ENCODE data around the gene IGF2R. TPM values are rescaled to one million over a fixed set of nuclear protein-coding genes. Genes with fewer than 3 reads are reported as not detected.
A peak's percentile ranks its signal among the peaks of the same experiment; 100 is the strongest.
"Not testable (repeated sequence)": the region's sequence is repeated elsewhere in the genome, so short reads cannot be mapped to it uniquely, and the experiment has no call there.

Gene IGF2R
- total RNA-seq, 1 donor from 2014 or later, result 35.1 TPM

DNA sequence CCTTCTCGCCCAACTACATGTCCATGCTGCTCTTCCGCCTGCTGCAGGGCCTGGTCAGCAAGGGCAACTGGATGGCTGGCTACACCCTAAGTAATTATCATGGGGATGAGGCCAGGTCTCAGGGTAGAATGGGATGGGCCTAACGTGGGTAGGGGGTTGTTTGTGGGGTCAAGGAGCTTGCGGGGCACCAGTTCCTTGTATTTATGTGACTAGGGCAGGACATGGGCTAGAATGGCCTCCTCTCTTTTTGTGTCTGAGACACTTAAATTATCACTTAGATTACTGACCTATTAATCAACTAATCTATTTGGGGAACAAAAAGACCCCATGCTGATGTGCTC is 163.4 kb downstream of the IGF2R start:
- no peaks in the 10 kb centered on the region for H3K9me3 ChIP-seq (ENCODE audit: low read depth)

GRCh38 chr6:160132776-160133338 is 164.0 kb downstream of the IGF2R start:
- no peak for DNase-seq (ENCODE audit: low spot score)
- Histone ChIP-seq H3F3A (ENCODE audit: low read depth) (no peaks in the 10 kb centered on the region), H3K4me1 (no peaks in the 10 kb centered on the region), H3K27ac (no peak overlapping the region), H3K79me2 (ENCODE audit: low read depth) (no peaks in the 10 kb centered on the region), H2AFZ (replicated peaks) (no peak overlapping the region), H3K9me3 (ENCODE audit: low read depth) (no peaks in the 10 kb centered on the region), H4K20me1 (ENCODE audit: low read depth) (no peaks in the 10 kb centered on the region), H3K4me3 (no peak overlapping the region), H3K36me3 (no peaks in the 10 kb centered on the region), H3K4me2 (no peak overlapping the region), H3K27me3 (no peaks in the 10 kb centered on the region), H3K9ac (no peak overlapping the region)
- Mint-ChIP-seq H3K4me1 (peaks cover 10% of the 10 kb centered on the region), H3K9me3 (no peaks in the 10 kb centered on the region), H3K27ac (no peak overlapping the region), H3K27me3 (ENCODE audit: insufficient read depth, low read depth) (no peaks in the 10 kb centered on the region), H3K36me3 (no peaks in the 10 kb centered on the region), H3K4me3 (no peak overlapping the region)
- TF ChIP-seq, protein P1, sequence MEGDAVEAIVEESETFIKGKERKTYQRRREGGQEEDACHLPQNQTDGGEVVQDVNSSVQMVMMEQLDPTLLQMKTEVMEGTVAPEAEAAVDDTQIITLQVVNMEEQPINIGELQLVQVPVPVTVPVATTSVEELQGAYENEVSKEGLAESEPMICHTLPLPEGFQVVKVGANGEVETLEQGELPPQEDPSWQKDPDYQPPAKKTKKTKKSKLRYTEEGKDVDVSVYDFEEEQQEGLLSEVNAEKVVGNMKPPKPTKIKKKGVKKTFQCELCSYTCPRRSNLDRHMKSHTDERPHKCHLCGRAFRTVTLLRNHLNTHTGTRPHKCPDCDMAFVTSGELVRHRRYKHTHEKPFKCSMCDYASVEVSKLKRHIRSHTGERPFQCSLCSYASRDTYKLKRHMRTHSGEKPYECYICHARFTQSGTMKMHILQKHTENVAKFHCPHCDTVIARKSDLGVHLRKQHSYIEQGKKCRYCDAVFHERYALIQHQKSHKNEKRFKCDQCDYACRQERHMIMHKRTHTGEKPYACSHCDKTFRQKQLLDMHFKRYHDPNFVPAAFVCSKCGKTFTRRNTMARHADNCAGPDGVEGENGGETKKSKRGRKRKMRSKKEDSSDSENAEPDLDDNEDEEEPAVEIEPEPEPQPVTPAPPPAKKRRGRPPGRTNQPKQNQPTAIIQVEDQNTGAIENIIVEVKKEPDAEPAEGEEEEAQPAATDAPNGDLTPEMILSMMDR (IDR thresholded peaks at IDR 0.05), result no peak
- no peak for TF ChIP-seq EZH2phosphoT487 (IDR thresholded peaks at IDR 0.05)

More for the DNA sequence above, 163.4 kb downstream of the IGF2R start:
- H3K4me3 Mint-ChIP-seq, result peak overlapping the region; percentile 27
- no peak for DNase-seq (ENCODE audit: low spot score)
- peak overlapping the region; percentile 36 for H3K27ac Mint-ChIP-seq
- no peak overlapping the region for H3K4me3 ChIP-seq
- H3F3A ChIP-seq (ENCODE audit: low read depth), result no peaks in the 10 kb centered on the region
- H3K4me1 Mint-ChIP-seq, result peaks cover 4% of the 10 kb centered on the region
- no peak overlapping the region for H3K27ac ChIP-seq
- TF ChIP-seq, protein P1 (IDR thresholded peaks at IDR 0.05), result no peak
- TF ChIP-seq EZH2 (IDR thresholded peaks at IDR 0.05) (no peak), EZH2phosphoT487 (IDR thresholded peaks at IDR 0.05) (no peak)
- no peaks in the 10 kb centered on the region for H4K20me1 ChIP-seq (ENCODE audit: low read depth)
- no peaks in the 10 kb centered on the region for H3K36me3 ChIP-seq
- H3K9me3 Mint-ChIP-seq, result no peaks in the 10 kb centered on the region
- H3K27me3 Mint-ChIP-seq (ENCODE audit: insufficient read depth, low read depth), result no peaks in the 10 kb centered on the region
- H3K27me3 ChIP-seq, result no peaks in the 10 kb centered on the region
- H3K79me2 ChIP-seq (ENCODE audit: low read depth), result no peaks in the 10 kb centered on the region
- H2AFZ ChIP-seq (replicated peaks), result no peak overlapping the region
- no peak overlapping the region for H3K4me2 ChIP-seq
- no peaks in the 10 kb centered on the region for H3K36me3 Mint-ChIP-seq
- H3K9ac ChIP-seq, result no peak overlapping the region
- no peaks in the 10 kb centered on the region for H3K4me1 ChIP-seq

DNA sequence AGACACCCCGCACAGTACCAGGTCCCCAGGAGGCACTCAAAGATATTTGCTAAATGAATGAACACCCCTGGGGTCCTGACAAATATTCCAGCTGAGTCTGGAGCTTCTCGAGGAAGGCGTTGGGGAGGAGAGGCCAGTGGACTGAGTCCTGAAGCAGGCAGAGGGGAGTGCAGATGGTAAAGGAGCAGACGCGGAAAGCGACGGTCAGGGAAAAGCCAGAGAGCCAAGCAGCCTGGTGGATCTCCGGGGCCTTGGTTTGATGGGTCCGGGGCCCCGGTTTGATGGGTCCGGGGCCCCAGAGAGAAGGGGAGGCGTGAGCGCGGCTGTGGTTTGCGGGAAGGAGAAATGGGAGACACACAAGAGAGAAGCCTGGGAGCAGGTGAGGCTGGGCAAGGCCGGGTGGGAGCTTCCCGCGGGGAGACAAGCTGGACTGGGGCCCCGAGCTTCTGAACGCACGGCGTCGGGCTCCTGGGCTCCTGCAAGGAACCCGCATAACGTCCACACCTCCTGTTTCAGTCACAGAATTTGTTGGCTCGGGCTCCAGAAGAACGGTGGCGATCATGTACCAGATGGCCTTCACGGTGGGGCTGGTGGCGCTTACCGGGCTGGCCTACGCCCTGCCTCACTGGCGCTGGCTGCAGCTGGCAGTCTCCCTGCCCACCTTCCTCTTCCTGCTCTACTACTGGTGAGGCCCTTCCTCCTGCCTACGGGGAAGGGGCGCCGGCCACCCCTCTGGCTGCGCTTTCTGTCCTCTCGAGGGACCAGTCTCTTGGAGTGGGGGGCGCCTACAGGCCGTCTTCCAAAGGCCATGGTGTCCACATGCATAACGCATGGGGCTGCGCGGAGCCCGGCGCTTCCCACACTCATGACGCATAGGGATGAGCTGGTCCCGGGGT is 164.8 kb downstream of the IGF2R start:
- H3K4me3 ChIP-seq, result no peak overlapping the region
- no peak overlapping the region for H3K4me3 Mint-ChIP-seq
- H3K27me3 ChIP-seq, result no peaks in the 10 kb centered on the region
- peaks cover 16% of the 10 kb centered on the region for H3K4me1 Mint-ChIP-seq
- no peaks in the 10 kb centered on the region for H4K20me1 ChIP-seq (ENCODE audit: low read depth)
- no peak overlapping the region for H3K27ac Mint-ChIP-seq
- no peak overlapping the region for H3K27ac ChIP-seq
- TF ChIP-seq, protein P1 (IDR thresholded peaks at IDR 0.05), result no peak
- TF ChIP-seq EZH2 (IDR thresholded peaks at IDR 0.05) (no peak), EZH2phosphoT487 (IDR thresholded peaks at IDR 0.05) (no peak)
- H3K9ac ChIP-seq, result no peak overlapping the region
- no peak overlapping the region for H3K4me2 ChIP-seq
- no peaks in the 10 kb centered on the region for H3K9me3 Mint-ChIP-seq
- H3K9me3 ChIP-seq (ENCODE audit: low read depth), result no peaks in the 10 kb centered on the region
- H3K4me1 ChIP-seq, result no peaks in the 10 kb centered on the region
- no peaks in the 10 kb centered on the region for H3K79me2 ChIP-seq (ENCODE audit: low read depth)
- no peaks in the 10 kb centered on the region for H3K27me3 Mint-ChIP-seq (ENCODE audit: insufficient read depth, low read depth)
- no peak overlapping the region for H2AFZ ChIP-seq (replicated peaks)
- H3F3A ChIP-seq (ENCODE audit: low read depth), result no peaks in the 10 kb centered on the region
- DNase-seq (ENCODE audit: low spot score), result no peak
- H3K36me3 ChIP-seq, result no peaks in the 10 kb centered on the region
- H3K36me3 Mint-ChIP-seq, result no peaks in the 10 kb centered on the region

DNA sequence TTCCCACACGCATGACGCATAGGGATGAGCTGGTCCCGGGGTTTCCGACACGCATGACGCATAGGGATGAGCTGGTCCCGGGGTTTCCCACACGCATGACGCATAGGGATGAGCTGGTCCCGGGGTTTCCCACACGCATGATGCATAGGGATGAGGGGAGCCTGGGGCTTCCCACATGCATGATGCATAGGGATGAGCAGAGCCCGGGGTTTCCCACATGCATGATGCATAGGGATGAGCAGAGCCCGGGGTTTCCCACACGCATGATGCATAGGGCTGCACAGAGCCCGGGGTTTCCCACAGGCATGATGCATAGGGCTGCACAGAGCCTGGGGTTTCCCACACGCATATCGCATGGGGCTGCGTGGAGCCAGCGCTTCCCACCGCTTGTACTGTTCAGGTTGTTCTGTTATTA is 165.5 kb downstream of the IGF2R start:
- not testable (repeated sequence) for H3K27me3 Mint-ChIP-seq (ENCODE audit: insufficient read depth, low read depth); H3K4me3 ChIP-seq; H3K4me1 ChIP-seq; H2AFZ ChIP-seq (replicated peaks); H3K36me3 ChIP-seq; H3K4me2 ChIP-seq; H3K27ac Mint-ChIP-seq; H3F3A ChIP-seq (ENCODE audit: low read depth); H3K9me3 ChIP-seq (ENCODE audit: low read depth); H3K27me3 ChIP-seq; H3K9ac ChIP-seq; H3K79me2 ChIP-seq (ENCODE audit: low read depth); H3K36me3 Mint-ChIP-seq; H3K27ac ChIP-seq; H3K9me3 Mint-ChIP-seq; H3K4me3 Mint-ChIP-seq; DNase-seq (ENCODE audit: low spot score); H4K20me1 ChIP-seq (ENCODE audit: low read depth)
- peaks cover 16% of the 10 kb centered on the region for H3K4me1 Mint-ChIP-seq

Measured in neural progenitor cell (in vitro differentiated cells).